C4-2B (cell line): ENCODE results near the gene HORMAD2.

Source experiments
- H3K27ac ChIP-seq: fragments of 450-650 bp; 2 replicates; pipeline ENCODE4 v1.5.1; 2017
- CTCF ChIP-seq: fragments of 450-650 bp; conservative IDR thresholded peaks from 2 replicates; pipeline ENCODE4 v1.5.1; 2017; ENCODE audit warnings: mild to moderate bottlenecking
- ZFX ChIP-seq: fragments of 450-650 bp; IDR thresholded peaks from 2 replicates; pipeline ENCODE4 v1.6.1; 2017

Gene HORMAD2

GRCh38 chr22:30123463-30123862 lies 43.2 kb downstream of the HORMAD2 start:
- TF ChIP-seq CTCF (no peak), ZFX (no peak)
- no peak overlapping the region for H3K27ac ChIP-seq

- H3K27ac ChIP-seq = no peak overlapping the region
- TF ChIP-seq ZFX (no peak), CTCF (no peak)
Measured at GRCh38 chr22:30127749-30128166, 47.5 kb downstream of the HORMAD2 start.

GRCh38 chr22:30128511-30128910 lies 48.2 kb downstream of the HORMAD2 start:
- TF ChIP-seq ZFX = no peak
- TF ChIP-seq CTCF = no peak
- no peak overlapping the region for H3K27ac ChIP-seq

- no peak overlapping the region for H3K27ac ChIP-seq
- TF ChIP-seq ZFX (no peak), CTCF (no peak)
Measured at GRCh38 chr22:30129636-30130035, 49.4 kb downstream of the HORMAD2 start.

GRCh38 chr22:30132290-30132996 lies 52.2 kb downstream of the HORMAD2 start:
- TF ChIP-seq ZFX (no peak), CTCF (no peak)
- no peak overlapping the region for H3K27ac ChIP-seq

- no peak for TF ChIP-seq CTCF
- TF ChIP-seq ZFX = no peak
- H3K27ac ChIP-seq = no peak overlapping the region
Measured at GRCh38 chr22:30140414-30140813, 60.1 kb downstream of the HORMAD2 start.

- TF ChIP-seq CTCF (no peak), ZFX (no peak)
- H3K27ac ChIP-seq = no peak overlapping the region
Measured at GRCh38 chr22:30143265-30143664, 63.0 kb downstream of the HORMAD2 start.
